ENCODE data around the gene CDC42EP3.

GRCh38 chr2:37666772-37667171 is 4.7 kb downstream of the CDC42EP3 start:
- TF ChIP-seq EZH2 (IDR thresholded peaks at IDR 0.05; ENCODE audit: borderline replicate concordance) = no peak
- TF ChIP-seq, protein P1, sequence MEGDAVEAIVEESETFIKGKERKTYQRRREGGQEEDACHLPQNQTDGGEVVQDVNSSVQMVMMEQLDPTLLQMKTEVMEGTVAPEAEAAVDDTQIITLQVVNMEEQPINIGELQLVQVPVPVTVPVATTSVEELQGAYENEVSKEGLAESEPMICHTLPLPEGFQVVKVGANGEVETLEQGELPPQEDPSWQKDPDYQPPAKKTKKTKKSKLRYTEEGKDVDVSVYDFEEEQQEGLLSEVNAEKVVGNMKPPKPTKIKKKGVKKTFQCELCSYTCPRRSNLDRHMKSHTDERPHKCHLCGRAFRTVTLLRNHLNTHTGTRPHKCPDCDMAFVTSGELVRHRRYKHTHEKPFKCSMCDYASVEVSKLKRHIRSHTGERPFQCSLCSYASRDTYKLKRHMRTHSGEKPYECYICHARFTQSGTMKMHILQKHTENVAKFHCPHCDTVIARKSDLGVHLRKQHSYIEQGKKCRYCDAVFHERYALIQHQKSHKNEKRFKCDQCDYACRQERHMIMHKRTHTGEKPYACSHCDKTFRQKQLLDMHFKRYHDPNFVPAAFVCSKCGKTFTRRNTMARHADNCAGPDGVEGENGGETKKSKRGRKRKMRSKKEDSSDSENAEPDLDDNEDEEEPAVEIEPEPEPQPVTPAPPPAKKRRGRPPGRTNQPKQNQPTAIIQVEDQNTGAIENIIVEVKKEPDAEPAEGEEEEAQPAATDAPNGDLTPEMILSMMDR (IDR thresholded peaks at IDR 0.05; ENCODE audit: poor library complexity) = no peak

All from hepatocyte (in vitro differentiated cells).